SK-N-SH (cell line): ENCODE measurements around the gene TRMU.

Source experiments
- CTCF ChIP-seq: fragments of 200-600 bp; sonication (generic); IDR thresholded peaks from 2 replicates; pipeline ENCODE4 v1.6.1; 2017; ENCODE audit warnings: antibody characterized with exemption, mild to moderate bottlenecking, moderate library complexity
- EP300 ChIP-seq, 2 experiments: IDR thresholded peaks; 2 replicates each; pipeline versions ENCODE4 v1.4.0 to v1.6.1; 2012; ENCODE audit warnings: borderline replicate concordance in 1 of 2, low read depth in 1 of 2, low read length in 1 of 2
- GABPA ChIP-seq: IDR thresholded peaks from 2 replicates; pipeline ENCODE4 v1.4.0; 2012; ENCODE audit warnings: low read depth, mild to moderate bottlenecking
- GATA2 ChIP-seq: sonication (generic); formaldehyde crosslinking; IDR thresholded peaks from 2 replicates; pipeline ENCODE4 v1.5.0; 2020; ENCODE audit warnings: mild to moderate bottlenecking, missing genetic modification reagents
- MAX ChIP-seq: IDR thresholded peaks from 2 replicates; pipeline ENCODE4 v1.4.0; 2012; ENCODE audit warnings: low read depth
- RAD21 ChIP-seq: IDR thresholded peaks from 2 replicates; pipeline ENCODE4 v1.6.1; 2012; ENCODE audit warnings: mild to moderate bottlenecking, low read length

GRCh38 chr22:46355996-46356471, 20.5 kb downstream of the TRMU start:
- TF ChIP-seq RAD21 (no peak), GATA2 (CRISPR knock-in tag) (no peak), EP300 (IDR thresholded peaks at IDR 0.05; ENCODE audit: borderline replicate concordance in 1 of 2, low read depth in 1 of 2, low read length in 1 of 2) (no peak), GABPA (no peak), CTCF (no peak), MAX (no peak)
